ENCODE results near the gene TCERG1L.
A peak's percentile ranks its signal among the peaks of the same experiment; 100 is the strongest.
"Not testable (repeated sequence)": the region's sequence is repeated elsewhere in the genome, so short reads cannot be mapped to it uniquely, and the experiment has no call there.

Gene TCERG1L

GRCh38 chr10:131109291-131109690 lies 202.2 kb downstream of the TCERG1L start:
- Histone ChIP-seq H3K27ac (ENCODE audit: low read depth, low read length) (no peak overlapping the region), H3K36me3 (ENCODE audit: control insufficient read depth, insufficient read depth, low read length) (no peaks in the 10 kb centered on the region), H3K4me3 (ENCODE audit: low read depth, low read length) (no peak overlapping the region), H3K9ac (ENCODE audit: low read length) (no peak overlapping the region), H3K27me3 (ENCODE audit: control insufficient read depth, insufficient read depth, low read length) (no peaks in the 10 kb centered on the region), H3K9me3 (ENCODE audit: control insufficient read depth, insufficient read depth, low read depth, low read length) (peaks cover 17% of the 10 kb centered on the region; the same call in 1 of the 2 replicates), H3K4me1 (ENCODE audit: control insufficient read depth, insufficient read depth, low read length) (no peaks in the 10 kb centered on the region; the same call in 1 of the 2 replicates)

GRCh38 chr10:131107970-131108369 lies 203.6 kb downstream of the TCERG1L start:
- no peaks in the 10 kb centered on the region; the same call in 1 of the 2 replicates for H3K4me1 ChIP-seq (ENCODE audit: control insufficient read depth, insufficient read depth, low read length)
- H3K27me3 ChIP-seq (ENCODE audit: control insufficient read depth, insufficient read depth, low read length): no peaks in the 10 kb centered on the region
- H3K36me3 ChIP-seq (ENCODE audit: control insufficient read depth, insufficient read depth, low read length): no peaks in the 10 kb centered on the region
- H3K9me3 ChIP-seq (ENCODE audit: control insufficient read depth, insufficient read depth, low read depth, low read length): peaks cover 17% of the 10 kb centered on the region; the same call in 1 of the 2 replicates
- H3K4me3 ChIP-seq (ENCODE audit: low read depth, low read length): no peak overlapping the region
- no peak overlapping the region for H3K9ac ChIP-seq (ENCODE audit: low read length)
- H3K27ac ChIP-seq (ENCODE audit: low read depth, low read length): no peak overlapping the region

- Histone ChIP-seq H3K9ac (ENCODE audit: low read length) (no peak overlapping the region), H3K4me3 (ENCODE audit: low read depth, low read length) (no peak overlapping the region), H3K4me1 (ENCODE audit: control insufficient read depth, insufficient read depth, low read length) (no peaks in the 10 kb centered on the region), H3K27me3 (ENCODE audit: control insufficient read depth, insufficient read depth, low read length) (no peaks in the 10 kb centered on the region), H3K9me3 (ENCODE audit: control insufficient read depth, insufficient read depth, low read depth, low read length) (peaks cover 11% of the 10 kb centered on the region; the same call in 1 of the 2 replicates), H3K27ac (ENCODE audit: low read depth, low read length) (no peak overlapping the region), H3K36me3 (ENCODE audit: control insufficient read depth, insufficient read depth, low read length) (no peaks in the 10 kb centered on the region)
Observed at GRCh38 chr10:131102676-131103075, 208.8 kb downstream of the TCERG1L start.

- no peaks in the 10 kb centered on the region for H3K36me3 ChIP-seq (ENCODE audit: control insufficient read depth, insufficient read depth, low read length)
- no peak overlapping the region for H3K27ac ChIP-seq (ENCODE audit: low read depth, low read length)
- H3K4me3 ChIP-seq (ENCODE audit: low read depth, low read length): no peak overlapping the region
- H3K4me1 ChIP-seq (ENCODE audit: control insufficient read depth, insufficient read depth, low read length): no peaks in the 10 kb centered on the region
- H3K9ac ChIP-seq (ENCODE audit: low read length): no peak overlapping the region
- no peaks in the 10 kb centered on the region for H3K27me3 ChIP-seq (ENCODE audit: control insufficient read depth, insufficient read depth, low read length)
- 0 out of 2 replicates have a peak, but pooled peaks cover 8% of the 10 kb centered on the region for H3K9me3 ChIP-seq (ENCODE audit: control insufficient read depth, insufficient read depth, low read depth, low read length)
Observed at GRCh38 chr10:131102147-131102546, 209.4 kb downstream of the TCERG1L start.

GRCh38 chr10:131100418-131101410 lies 210.8 kb downstream of the TCERG1L start:
- H3K9ac ChIP-seq (ENCODE audit: low read length); H3K27ac ChIP-seq (ENCODE audit: low read depth, low read length): not testable (repeated sequence)

GRCh38 chr10:131099028-131099726 lies 212.3 kb downstream of the TCERG1L start:
- Histone ChIP-seq H3K4me3 (ENCODE audit: low read depth, low read length) (no peak overlapping the region), H3K4me1 (ENCODE audit: control insufficient read depth, insufficient read depth, low read length) (peaks cover 8% of the 10 kb centered on the region), H3K27ac (ENCODE audit: low read depth, low read length) (no peak overlapping the region), H3K9ac (ENCODE audit: low read length) (no peak overlapping the region), H3K27me3 (ENCODE audit: control insufficient read depth, insufficient read depth, low read length) (no peaks in the 10 kb centered on the region), H3K9me3 (ENCODE audit: control insufficient read depth, insufficient read depth, low read depth, low read length) (no peaks in the 10 kb centered on the region), H3K36me3 (ENCODE audit: control insufficient read depth, insufficient read depth, low read length) (no peaks in the 10 kb centered on the region)

More at GRCh38 chr10:131100418-131101410, 210.8 kb downstream of the TCERG1L start:
- H3K27me3 ChIP-seq (ENCODE audit: control insufficient read depth, insufficient read depth, low read length); H3K36me3 ChIP-seq (ENCODE audit: control insufficient read depth, insufficient read depth, low read length); H3K9me3 ChIP-seq (ENCODE audit: control insufficient read depth, insufficient read depth, low read depth, low read length); H3K4me1 ChIP-seq (ENCODE audit: control insufficient read depth, insufficient read depth, low read length); H3K4me3 ChIP-seq (ENCODE audit: low read depth, low read length): not testable (repeated sequence)

- Histone ChIP-seq H3K9me3 (ENCODE audit: control insufficient read depth, insufficient read depth, low read depth, low read length) (no peaks in the 10 kb centered on the region), H3K27ac (ENCODE audit: low read depth, low read length) (no peak overlapping the region), H3K9ac (ENCODE audit: low read length) (no peak overlapping the region), H3K4me3 (ENCODE audit: low read depth, low read length) (no peak overlapping the region), H3K4me1 (ENCODE audit: control insufficient read depth, insufficient read depth, low read length) (peaks cover 15% of the 10 kb centered on the region), H3K36me3 (ENCODE audit: control insufficient read depth, insufficient read depth, low read length) (no peaks in the 10 kb centered on the region), H3K27me3 (ENCODE audit: control insufficient read depth, insufficient read depth, low read length) (no peaks in the 10 kb centered on the region)
Observed at GRCh38 chr10:131098416-131098952, 213.0 kb downstream of the TCERG1L start.

GRCh38 chr10:131096031-131096430 lies 215.5 kb downstream of the TCERG1L start:
- H3K27me3 ChIP-seq (ENCODE audit: control insufficient read depth, insufficient read depth, low read length): no peaks in the 10 kb centered on the region
- H3K4me1 ChIP-seq (ENCODE audit: control insufficient read depth, insufficient read depth, low read length): peaks cover 17% of the 10 kb centered on the region
- no peak overlapping the region for H3K9ac ChIP-seq (ENCODE audit: low read length)
- H3K27ac ChIP-seq (ENCODE audit: low read depth, low read length): no peak overlapping the region
- no peaks in the 10 kb centered on the region for H3K9me3 ChIP-seq (ENCODE audit: control insufficient read depth, insufficient read depth, low read depth, low read length)
- H3K4me3 ChIP-seq (ENCODE audit: low read depth, low read length): no peak overlapping the region
- no peaks in the 10 kb centered on the region for H3K36me3 ChIP-seq (ENCODE audit: control insufficient read depth, insufficient read depth, low read length)

- H3K9ac ChIP-seq (ENCODE audit: low read length): no peak overlapping the region
- H3K27me3 ChIP-seq (ENCODE audit: control insufficient read depth, insufficient read depth, low read length): no peaks in the 10 kb centered on the region
- H3K27ac ChIP-seq (ENCODE audit: low read depth, low read length): peak overlapping the region; percentile 50; the same call in 1 of the 2 replicates
- H3K4me3 ChIP-seq (ENCODE audit: low read depth, low read length): no peak overlapping the region
- peaks cover 17% of the 10 kb centered on the region for H3K4me1 ChIP-seq (ENCODE audit: control insufficient read depth, insufficient read depth, low read length)
- no peaks in the 10 kb centered on the region for H3K9me3 ChIP-seq (ENCODE audit: control insufficient read depth, insufficient read depth, low read depth, low read length)
- no peaks in the 10 kb centered on the region for H3K36me3 ChIP-seq (ENCODE audit: control insufficient read depth, insufficient read depth, low read length)
Observed at GRCh38 chr10:131095313-131095580, 216.3 kb downstream of the TCERG1L start.

- Histone ChIP-seq H3K27ac (ENCODE audit: low read depth, low read length) (peak overlapping the region; percentile 50; the same call in 1 of the 2 replicates), H3K27me3 (ENCODE audit: control insufficient read depth, insufficient read depth, low read length) (no peaks in the 10 kb centered on the region), H3K4me3 (ENCODE audit: low read depth, low read length) (no peak overlapping the region), H3K9ac (ENCODE audit: low read length) (peak overlapping the region; percentile 56), H3K4me1 (ENCODE audit: control insufficient read depth, insufficient read depth, low read length) (peaks cover 17% of the 10 kb centered on the region), H3K36me3 (ENCODE audit: control insufficient read depth, insufficient read depth, low read length) (no peaks in the 10 kb centered on the region), H3K9me3 (ENCODE audit: control insufficient read depth, insufficient read depth, low read depth, low read length) (no peaks in the 10 kb centered on the region)
Observed at GRCh38 chr10:131094527-131095312, 216.8 kb downstream of the TCERG1L start.
